ENCODE results near the gene DISC1.
"Not testable (repeated sequence)": the region's sequence is repeated elsewhere in the genome, so short reads cannot be mapped to it uniquely, and the experiment has no call there.

DISC1 gene

GRCh38 chr1:231634323-231635013 lies 7.9 kb downstream of the DISC1 start:
- Histone ChIP-seq H3K4me3 (ENCODE audit: low read length in 2 of 2) (no peak overlapping the region), H3K9ac (ENCODE audit: low read depth in 1 of 2, low read length in 2 of 2) (no peak overlapping the region), H3K27me3 (ENCODE audit: control insufficient read depth in 2 of 2, insufficient read depth in 2 of 2, low read length in 2 of 2) (no peaks in the 10 kb centered on the region), H3K9me3 (ENCODE audit: control insufficient read depth in 2 of 2, low read length in 2 of 2) (no peaks in the 10 kb centered on the region), H3K27ac (ENCODE audit: low read depth in 2 of 2, low read length in 2 of 2) (no peak overlapping the region), H3K4me1 (ENCODE audit: control insufficient read depth in 2 of 2, insufficient read depth in 2 of 2, low read length in 2 of 2) (peaks cover 0 to under 1% of the 10 kb centered on the region in 2 donors), H3K36me3 (ENCODE audit: control insufficient read depth in 2 of 2, insufficient read depth in 2 of 2, low read length in 2 of 2) (no peaks in the 10 kb centered on the region)

GRCh38 chr1:231636157-231636556 lies 9.6 kb downstream of the DISC1 start:
- Histone ChIP-seq H3K4me1 (ENCODE audit: control insufficient read depth in 2 of 2, insufficient read depth in 2 of 2, low read length in 2 of 2) (no peaks in the 10 kb centered on the region), H3K27me3 (ENCODE audit: control insufficient read depth in 2 of 2, insufficient read depth in 2 of 2, low read length in 2 of 2) (no peaks in the 10 kb centered on the region), H3K9me3 (ENCODE audit: control insufficient read depth in 2 of 2, low read length in 2 of 2) (no peaks in the 10 kb centered on the region), H3K27ac (ENCODE audit: low read depth in 2 of 2, low read length in 2 of 2) (no peak overlapping the region), H3K4me3 (ENCODE audit: low read length in 2 of 2) (no peak overlapping the region), H3K36me3 (ENCODE audit: control insufficient read depth in 2 of 2, insufficient read depth in 2 of 2, low read length in 2 of 2) (no peaks in the 10 kb centered on the region), H3K9ac (ENCODE audit: low read depth in 1 of 2, low read length in 2 of 2) (no peak overlapping the region)

GRCh38 chr1:231636922-231637321 lies 10.3 kb downstream of the DISC1 start:
- H3K9me3 ChIP-seq (ENCODE audit: control insufficient read depth in 2 of 2, low read length in 2 of 2); H3K4me1 ChIP-seq (ENCODE audit: control insufficient read depth in 2 of 2, insufficient read depth in 2 of 2, low read length in 2 of 2); H3K4me3 ChIP-seq (ENCODE audit: low read length in 2 of 2); H3K9ac ChIP-seq (ENCODE audit: low read depth in 1 of 2, low read length in 2 of 2); H3K27ac ChIP-seq (ENCODE audit: low read depth in 2 of 2, low read length in 2 of 2); H3K36me3 ChIP-seq (ENCODE audit: control insufficient read depth in 2 of 2, insufficient read depth in 2 of 2, low read length in 2 of 2); H3K27me3 ChIP-seq (ENCODE audit: control insufficient read depth in 2 of 2, insufficient read depth in 2 of 2, low read length in 2 of 2): not testable (repeated sequence)

GRCh38 chr1:231638647-231639046 lies 12.1 kb downstream of the DISC1 start:
- Histone ChIP-seq H3K9me3 (ENCODE audit: control insufficient read depth in 2 of 2, low read length in 2 of 2) (no peaks in the 10 kb centered on the region), H3K27ac (ENCODE audit: low read depth in 2 of 2, low read length in 2 of 2) (no peak overlapping the region), H3K9ac (ENCODE audit: low read depth in 1 of 2, low read length in 2 of 2) (no peak overlapping the region), H3K4me1 (ENCODE audit: control insufficient read depth in 2 of 2, insufficient read depth in 2 of 2, low read length in 2 of 2) (no peaks in the 10 kb centered on the region), H3K36me3 (ENCODE audit: control insufficient read depth in 2 of 2, insufficient read depth in 2 of 2, low read length in 2 of 2) (no peaks in the 10 kb centered on the region), H3K4me3 (ENCODE audit: low read length in 2 of 2) (no peak overlapping the region), H3K27me3 (ENCODE audit: control insufficient read depth in 2 of 2, insufficient read depth in 2 of 2, low read length in 2 of 2) (no peaks in the 10 kb centered on the region)

GRCh38 chr1:231639819-231640218 lies 13.2 kb downstream of the DISC1 start:
- no peaks in the 10 kb centered on the region for H3K27me3 ChIP-seq (ENCODE audit: control insufficient read depth in 2 of 2, insufficient read depth in 2 of 2, low read length in 2 of 2)
- no peak overlapping the region for H3K9ac ChIP-seq (ENCODE audit: low read depth in 1 of 2, low read length in 2 of 2)
- H3K27ac ChIP-seq (ENCODE audit: low read depth in 2 of 2, low read length in 2 of 2): no peak overlapping the region
- H3K9me3 ChIP-seq (ENCODE audit: control insufficient read depth in 2 of 2, low read length in 2 of 2): no peaks in the 10 kb centered on the region
- no peaks in the 10 kb centered on the region for H3K4me1 ChIP-seq (ENCODE audit: control insufficient read depth in 2 of 2, insufficient read depth in 2 of 2, low read length in 2 of 2)
- H3K36me3 ChIP-seq (ENCODE audit: control insufficient read depth in 2 of 2, insufficient read depth in 2 of 2, low read length in 2 of 2): no peaks in the 10 kb centered on the region
- H3K4me3 ChIP-seq (ENCODE audit: low read length in 2 of 2): no peak overlapping the region

GRCh38 chr1:231641444-231641843 lies 14.9 kb downstream of the DISC1 start:
- H3K9ac ChIP-seq (ENCODE audit: low read depth in 1 of 2, low read length in 2 of 2); H3K4me3 ChIP-seq (ENCODE audit: low read length in 2 of 2); H3K9me3 ChIP-seq (ENCODE audit: control insufficient read depth in 2 of 2, low read length in 2 of 2); H3K36me3 ChIP-seq (ENCODE audit: control insufficient read depth in 2 of 2, insufficient read depth in 2 of 2, low read length in 2 of 2); H3K27me3 ChIP-seq (ENCODE audit: control insufficient read depth in 2 of 2, insufficient read depth in 2 of 2, low read length in 2 of 2); H3K4me1 ChIP-seq (ENCODE audit: control insufficient read depth in 2 of 2, insufficient read depth in 2 of 2, low read length in 2 of 2); H3K27ac ChIP-seq (ENCODE audit: low read depth in 2 of 2, low read length in 2 of 2): not testable (repeated sequence)

GRCh38 chr1:231642061-231642460 lies 15.5 kb downstream of the DISC1 start:
- H3K4me1 ChIP-seq (ENCODE audit: control insufficient read depth in 2 of 2, insufficient read depth in 2 of 2, low read length in 2 of 2): not testable (repeated sequence)

GRCh38 chr1:231642618-231643017 lies 16.0 kb downstream of the DISC1 start:
- Histone ChIP-seq H3K4me1 (ENCODE audit: control insufficient read depth in 2 of 2, insufficient read depth in 2 of 2, low read length in 2 of 2) (no peaks in the 10 kb centered on the region), H3K9ac (ENCODE audit: low read depth in 1 of 2, low read length in 2 of 2) (no peak overlapping the region), H3K4me3 (ENCODE audit: low read length in 2 of 2) (no peak overlapping the region), H3K36me3 (ENCODE audit: control insufficient read depth in 2 of 2, insufficient read depth in 2 of 2, low read length in 2 of 2) (no peaks in the 10 kb centered on the region), H3K27ac (ENCODE audit: low read depth in 2 of 2, low read length in 2 of 2) (no peak overlapping the region), H3K27me3 (ENCODE audit: control insufficient read depth in 2 of 2, insufficient read depth in 2 of 2, low read length in 2 of 2) (no peaks in the 10 kb centered on the region), H3K9me3 (ENCODE audit: control insufficient read depth in 2 of 2, low read length in 2 of 2) (no peaks in the 10 kb centered on the region)

More at GRCh38 chr1:231642061-231642460, 15.5 kb downstream of the DISC1 start:
- H3K9ac ChIP-seq (ENCODE audit: low read depth in 1 of 2, low read length in 2 of 2); H3K27ac ChIP-seq (ENCODE audit: low read depth in 2 of 2, low read length in 2 of 2); H3K36me3 ChIP-seq (ENCODE audit: control insufficient read depth in 2 of 2, insufficient read depth in 2 of 2, low read length in 2 of 2); H3K4me3 ChIP-seq (ENCODE audit: low read length in 2 of 2); H3K27me3 ChIP-seq (ENCODE audit: control insufficient read depth in 2 of 2, insufficient read depth in 2 of 2, low read length in 2 of 2); H3K9me3 ChIP-seq (ENCODE audit: control insufficient read depth in 2 of 2, low read length in 2 of 2): not testable (repeated sequence)

GRCh38 chr1:231643071-231643934 lies 16.7 kb downstream of the DISC1 start:
- H3K27me3 ChIP-seq (ENCODE audit: control insufficient read depth in 2 of 2, insufficient read depth in 2 of 2, low read length in 2 of 2): no peaks in the 10 kb centered on the region
- no peaks in the 10 kb centered on the region for H3K9me3 ChIP-seq (ENCODE audit: control insufficient read depth in 2 of 2, low read length in 2 of 2)
- H3K36me3 ChIP-seq (ENCODE audit: control insufficient read depth in 2 of 2, insufficient read depth in 2 of 2, low read length in 2 of 2): no peaks in the 10 kb centered on the region
- no peak overlapping the region for H3K9ac ChIP-seq (ENCODE audit: low read depth in 1 of 2, low read length in 2 of 2)
- H3K4me3 ChIP-seq (ENCODE audit: low read length in 2 of 2): no peak overlapping the region
- no peaks in the 10 kb centered on the region for H3K4me1 ChIP-seq (ENCODE audit: control insufficient read depth in 2 of 2, insufficient read depth in 2 of 2, low read length in 2 of 2)
- peak overlapping the region in 1 of 2 donors; percentile 22 for H3K27ac ChIP-seq (ENCODE audit: low read depth in 2 of 2, low read length in 2 of 2)

GRCh38 chr1:231643935-231644237 lies 17.3 kb downstream of the DISC1 start:
- Histone ChIP-seq H3K27ac (ENCODE audit: low read depth in 2 of 2, low read length in 2 of 2) (peak overlapping the region in 1 of 2 donors; percentile 22), H3K9ac (ENCODE audit: low read depth in 1 of 2, low read length in 2 of 2) (no peak overlapping the region), H3K27me3 (ENCODE audit: control insufficient read depth in 2 of 2, insufficient read depth in 2 of 2, low read length in 2 of 2) (no peaks in the 10 kb centered on the region), H3K4me1 (ENCODE audit: control insufficient read depth in 2 of 2, insufficient read depth in 2 of 2, low read length in 2 of 2) (no peaks in the 10 kb centered on the region), H3K9me3 (ENCODE audit: control insufficient read depth in 2 of 2, low read length in 2 of 2) (no peaks in the 10 kb centered on the region), H3K4me3 (ENCODE audit: low read length in 2 of 2) (no peak overlapping the region), H3K36me3 (ENCODE audit: control insufficient read depth in 2 of 2, insufficient read depth in 2 of 2, low read length in 2 of 2) (no peaks in the 10 kb centered on the region)
